GM15510 (cell line): ENCODE data around the gene CNTN2.

Experiments used
- POLR2A ChIP-seq: IDR thresholded peaks from 3 replicates; pipeline ENCODE4 v1.6.1; 2011; ENCODE audit warnings: borderline replicate concordance; ENCODE audit not compliant: insufficient read length; ENCODE audit errors: extremely low read depth

CNTN2 gene

GRCh38 chr1:205037539-205037938 is 5.5 kb upstream of the CNTN2 start:
- no peak for TF ChIP-seq POLR2A

DNA sequence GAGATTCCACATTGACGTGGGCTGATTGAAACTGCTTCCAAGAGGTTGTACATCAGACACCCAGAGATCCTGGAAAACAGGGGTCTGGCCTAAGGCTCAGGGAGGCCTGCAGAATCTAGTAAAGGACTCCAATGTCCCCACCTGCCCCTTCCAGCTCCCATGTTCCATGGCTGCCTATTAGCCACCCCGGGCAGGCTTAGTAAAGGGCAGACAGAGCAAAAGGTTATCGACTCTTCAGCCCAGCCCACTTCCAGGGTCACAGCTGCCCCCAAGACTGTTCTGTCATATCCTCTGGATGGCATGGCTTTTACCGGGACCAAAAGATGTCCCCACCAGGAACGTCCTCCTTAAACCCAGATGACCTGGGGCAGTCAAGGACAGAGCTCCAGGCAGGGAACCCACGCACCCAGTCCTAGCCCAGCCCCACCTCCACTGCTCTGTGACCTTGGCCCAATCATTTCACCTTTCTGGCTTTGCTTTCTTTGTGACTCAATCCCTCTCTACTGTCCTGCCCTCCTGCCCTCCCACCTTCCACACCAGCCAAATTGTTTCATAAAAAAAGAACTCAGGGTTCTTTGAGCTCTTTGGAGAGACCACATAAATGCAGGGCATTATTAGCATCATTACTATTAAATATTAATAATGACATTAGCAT is 4.8 kb upstream of the CNTN2 start:
- no peak for TF ChIP-seq POLR2A

DNA sequence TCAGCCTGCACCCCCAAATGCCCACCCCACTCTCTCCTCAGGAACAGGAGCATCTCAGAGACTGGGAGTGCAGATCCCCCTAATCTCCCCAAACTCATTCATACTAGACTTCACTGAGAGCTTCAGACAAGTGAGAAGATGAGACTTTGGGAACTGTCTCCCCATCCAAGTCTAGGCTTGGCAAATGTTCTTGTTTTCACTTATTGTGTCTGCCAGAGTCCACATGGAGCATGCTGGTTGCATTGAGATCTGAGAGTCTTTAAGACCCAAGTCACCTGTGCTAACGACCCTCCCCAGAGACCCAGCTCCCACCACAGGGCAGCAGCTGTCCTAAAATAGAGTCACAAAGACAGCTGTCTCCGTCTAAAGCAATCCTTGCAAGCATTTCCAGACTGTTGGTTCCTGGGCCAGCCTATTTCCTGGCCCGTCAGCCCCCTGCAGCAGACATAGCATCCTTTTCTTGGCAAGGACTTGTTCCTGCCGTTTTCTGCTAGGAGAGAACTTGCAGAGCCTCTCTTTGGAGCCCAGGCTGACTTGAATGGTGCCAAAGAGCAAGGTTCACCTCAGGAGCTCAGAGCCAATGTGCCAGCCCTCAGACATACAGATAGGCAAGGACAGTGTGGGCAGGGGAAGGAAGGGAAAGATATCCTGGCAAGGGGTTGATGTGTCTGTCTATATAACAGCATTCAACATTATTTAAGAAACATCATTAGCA is 1.9 kb upstream of the CNTN2 start:
- no peak for TF ChIP-seq POLR2A

- TF ChIP-seq POLR2A = no peak
Observed at GRCh38 chr1:205041998-205042910, 758 bp upstream of the CNTN2 start.

- no peak for TF ChIP-seq POLR2A
Observed at GRCh38 chr1:205043866-205044265, 854 bp downstream of the CNTN2 start.

DNA sequence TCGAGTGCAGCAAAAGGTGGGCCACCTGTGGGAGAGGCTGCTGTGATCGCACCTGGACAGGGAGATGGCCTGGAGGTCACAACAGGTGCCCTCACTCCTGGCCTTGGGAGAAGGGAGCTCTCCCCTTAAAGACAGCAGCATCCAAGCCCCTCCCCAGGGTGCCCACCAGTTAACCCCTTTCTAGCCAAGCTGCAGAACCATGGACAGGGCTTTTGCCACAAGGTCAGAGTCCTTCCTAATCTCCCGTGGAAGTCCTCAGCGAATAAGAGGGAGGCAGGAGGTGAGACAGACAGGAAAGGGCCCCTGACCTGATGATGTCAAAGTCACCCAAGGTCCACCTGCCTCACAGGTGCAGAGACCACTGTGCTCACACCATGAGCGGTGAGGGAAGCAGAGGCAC is 1.7 kb downstream of the CNTN2 start:
- TF ChIP-seq POLR2A = no peak

DNA sequence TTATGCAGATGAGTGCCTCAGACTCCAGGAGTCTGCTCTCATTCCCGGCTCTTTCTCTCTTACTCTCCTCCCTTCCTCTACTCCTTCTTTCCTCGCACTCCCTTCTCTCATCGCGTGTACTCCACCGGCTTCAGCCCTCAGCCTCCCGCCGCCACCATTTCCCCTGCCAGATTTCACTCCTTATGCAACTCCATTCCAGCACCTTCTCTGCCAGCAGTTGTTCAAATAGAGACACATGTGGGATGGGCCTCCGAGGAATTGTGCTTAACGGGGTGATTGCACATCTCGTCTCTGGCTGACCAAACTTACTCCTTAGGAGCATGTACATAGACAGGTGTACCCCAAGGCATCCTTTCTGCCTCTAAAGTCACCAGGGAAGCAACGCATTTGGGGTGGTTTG is 2.1 kb downstream of the CNTN2 start:
- TF ChIP-seq POLR2A = no peak

GRCh38 chr1:205046870-205047269 is 3.9 kb downstream of the CNTN2 start:
- no peak for TF ChIP-seq POLR2A

- no peak for TF ChIP-seq POLR2A
Observed at GRCh38 chr1:205047764-205048231, 4.8 kb downstream of the CNTN2 start.

DNA sequence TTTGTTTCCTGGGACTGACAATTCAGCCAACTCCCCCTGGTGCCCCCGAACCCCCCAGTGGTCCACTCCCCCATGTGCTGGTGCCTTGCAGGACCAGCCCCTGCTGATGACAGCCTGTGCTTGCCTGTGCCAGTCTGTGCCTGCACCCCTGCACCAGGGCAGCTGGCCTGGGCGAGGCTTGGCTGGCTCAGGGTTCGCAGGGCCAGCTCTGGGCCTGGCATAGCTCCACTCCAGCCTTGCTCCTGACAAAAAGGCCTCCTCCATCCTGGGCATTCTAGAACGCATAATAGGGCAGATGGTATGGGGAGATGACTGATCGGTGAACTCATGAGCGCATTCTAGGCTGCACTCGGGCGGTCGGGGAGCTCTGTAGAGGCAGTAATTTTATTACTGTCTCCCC is 5.4 kb downstream of the CNTN2 start:
- TF ChIP-seq POLR2A = no peak

DNA sequence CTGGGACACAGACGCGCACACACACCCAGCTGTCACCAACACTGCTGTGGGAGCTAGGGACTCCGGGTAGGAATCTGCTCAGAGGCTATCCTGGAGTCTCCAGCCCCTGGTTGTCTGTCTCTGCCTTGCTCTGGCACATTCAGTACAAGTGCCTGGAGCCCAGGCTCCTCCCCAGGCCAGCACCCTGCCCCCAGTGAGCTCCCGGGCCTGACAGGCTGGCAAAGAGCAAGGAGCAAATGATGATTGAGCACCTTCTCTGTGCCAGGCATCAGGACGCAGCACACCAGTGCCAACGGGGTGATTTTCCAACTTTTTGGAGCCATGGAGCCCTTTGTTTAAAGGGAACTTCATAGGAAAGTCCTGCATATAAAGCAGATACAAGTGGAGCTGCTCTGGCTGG is 6.5 kb downstream of the CNTN2 start:
- no peak for TF ChIP-seq POLR2A

DNA sequence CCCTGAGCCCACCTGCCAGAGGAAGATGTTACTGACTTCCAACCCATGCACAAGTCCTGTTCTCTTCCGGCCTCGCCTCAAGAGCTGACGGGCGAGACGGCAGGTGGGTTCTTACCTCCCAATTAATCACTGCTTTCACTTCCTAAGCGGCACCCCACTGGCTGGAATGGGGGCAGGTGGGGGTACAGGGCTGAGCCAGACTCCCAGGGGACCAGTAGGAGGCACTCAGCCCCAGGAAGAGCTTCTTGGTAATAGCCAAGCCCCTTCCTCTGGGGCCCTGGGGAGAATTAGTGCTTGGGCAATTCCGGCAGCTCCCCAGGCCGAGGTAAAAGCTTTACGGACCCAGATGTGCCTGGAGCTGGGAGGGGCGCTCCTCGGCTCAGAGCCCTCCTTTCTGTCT is 9.7 kb downstream of the CNTN2 start:
- no peak for TF ChIP-seq POLR2A

DNA sequence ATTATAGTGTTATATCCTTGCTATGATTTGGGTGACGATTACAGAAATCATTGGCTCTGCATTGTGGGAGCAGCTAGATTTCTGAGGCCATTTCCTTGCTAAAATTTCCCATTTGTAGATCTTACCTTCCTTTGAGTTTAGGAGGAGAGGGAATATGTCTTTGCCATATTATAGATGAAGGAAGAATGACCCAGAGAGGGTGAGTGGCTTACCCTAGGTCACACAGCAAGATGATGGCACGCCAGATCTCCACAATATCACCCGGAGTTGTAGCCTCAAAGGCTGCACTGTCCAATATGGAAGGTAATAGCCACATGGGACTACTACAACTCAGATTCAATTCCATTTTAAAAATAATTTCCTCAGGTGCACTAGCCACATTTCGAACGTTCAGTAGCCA is 10.3 kb downstream of the CNTN2 start:
- TF ChIP-seq POLR2A = no peak

- TF ChIP-seq POLR2A = no peak
Observed at GRCh38 chr1:205054013-205054412, 11.0 kb downstream of the CNTN2 start.

DNA sequence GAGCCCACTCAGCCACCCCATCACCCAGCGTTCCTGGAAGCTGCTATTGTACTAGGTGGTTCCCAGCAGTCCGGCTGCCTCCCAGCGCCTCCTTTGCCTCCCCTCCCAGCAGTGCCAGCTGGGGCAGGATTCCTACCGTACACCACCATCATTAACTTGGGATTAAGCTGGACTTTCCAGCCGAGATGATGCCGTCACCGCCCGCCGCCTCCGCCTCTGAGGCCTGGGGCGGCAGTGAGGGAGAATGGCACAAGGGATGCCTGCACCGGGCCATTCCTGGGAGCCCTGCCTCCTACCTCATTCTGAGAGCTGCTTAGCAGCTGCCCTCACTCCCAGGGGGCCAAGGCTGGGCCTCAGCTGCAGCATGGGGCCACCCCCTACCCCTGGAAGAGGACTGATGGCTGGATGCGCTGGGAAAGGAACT is 13.2 kb downstream of the CNTN2 start:
- TF ChIP-seq POLR2A = no peak
